NCI-H524 treated with DMSO at 0.1 percent for 48 hours (cell line): ENCODE measurements around the gene COIL.

ENCODE experiments used
- DNase-seq: peaks from one replicate; lab custom pipeline; 2025; lab: John Stamatoyannopoulos, UW

Gene COIL

GRCh38 chr17:56935461-56935860, 25.4 kb downstream of the COIL start:
- no peak for DNase-seq

DNA sequence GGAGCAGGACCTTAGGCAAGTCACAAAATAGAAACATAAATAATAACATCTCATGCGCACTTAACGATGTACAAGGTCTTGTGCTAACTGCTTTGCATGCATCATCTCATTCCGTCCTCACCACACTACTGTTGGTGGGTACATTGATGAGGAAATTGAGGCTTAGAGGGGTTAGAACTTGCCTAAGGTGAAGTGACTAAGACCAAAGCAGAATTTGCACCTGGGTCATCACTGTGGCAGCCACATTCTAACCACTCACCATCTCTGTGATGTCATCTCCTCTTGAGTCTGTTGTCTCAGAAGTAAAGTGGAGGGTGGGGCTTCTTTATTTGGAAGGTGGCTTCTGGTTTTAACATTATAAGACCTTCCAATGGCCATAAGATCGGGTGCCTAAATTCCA, 26.6 kb downstream of the COIL start:
- DNase-seq = no peak

GRCh38 chr17:56933868-56934267, 27.0 kb downstream of the COIL start:
- DNase-seq = no peak

- no peak for DNase-seq
Observed at GRCh38 chr17:56933151-56933745, 27.6 kb downstream of the COIL start.

DNA sequence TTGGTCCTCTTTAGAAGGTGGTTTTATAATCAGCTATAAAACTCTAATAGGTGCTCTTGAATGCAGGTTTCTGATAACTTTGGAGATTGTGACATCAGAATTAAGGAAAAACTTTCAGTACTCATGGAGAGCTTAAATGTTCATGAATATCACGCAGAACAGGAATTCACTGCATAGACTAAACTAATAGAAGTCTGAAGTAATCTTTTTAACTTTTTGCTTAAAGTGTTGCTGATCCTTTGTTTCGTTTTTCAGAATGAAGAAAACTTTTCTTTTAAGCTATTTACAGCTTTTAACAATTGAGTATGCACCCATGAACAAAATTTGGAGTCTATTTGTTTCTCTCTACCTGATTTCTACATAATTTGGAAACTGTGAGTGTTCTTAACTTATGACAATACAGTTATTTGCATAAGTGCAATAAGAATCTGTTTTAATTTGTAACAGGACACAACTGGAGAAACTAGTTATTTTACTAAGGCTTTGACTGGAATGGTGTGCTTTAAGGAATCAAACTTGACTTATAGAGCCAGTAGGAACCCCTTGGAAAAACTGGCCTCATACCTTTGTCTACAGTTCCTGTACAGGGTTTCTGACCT, 30.0 kb downstream of the COIL start:
- DNase-seq = no peak

GRCh38 chr17:56929362-56929969, 31.4 kb downstream of the COIL start:
- DNase-seq = no peak

DNA sequence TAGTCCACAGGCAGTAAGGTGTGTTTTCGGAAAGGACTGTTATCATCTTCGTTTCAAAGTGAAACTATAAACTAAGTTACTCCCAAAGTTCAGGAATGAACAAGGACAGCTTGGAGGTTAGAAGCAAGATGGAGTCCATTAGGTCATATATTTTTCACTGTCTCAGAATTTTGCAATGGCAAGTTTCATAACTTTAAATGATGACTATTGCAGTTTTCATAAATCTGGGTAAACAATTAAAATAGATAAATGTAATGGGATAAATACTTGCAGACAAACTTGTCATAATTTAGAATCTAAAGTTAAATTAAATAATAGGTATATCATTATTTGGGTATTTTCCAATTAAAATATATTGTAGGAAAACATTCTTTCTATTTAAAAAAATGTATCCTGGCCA, 32.3 kb downstream of the COIL start:
- DNase-seq = no peak

- no peak for DNase-seq
Observed at GRCh38 chr17:56926704-56927103, 34.1 kb downstream of the COIL start.

GRCh38 chr17:56926270-56926669, 34.6 kb downstream of the COIL start:
- DNase-seq = no peak

DNA sequence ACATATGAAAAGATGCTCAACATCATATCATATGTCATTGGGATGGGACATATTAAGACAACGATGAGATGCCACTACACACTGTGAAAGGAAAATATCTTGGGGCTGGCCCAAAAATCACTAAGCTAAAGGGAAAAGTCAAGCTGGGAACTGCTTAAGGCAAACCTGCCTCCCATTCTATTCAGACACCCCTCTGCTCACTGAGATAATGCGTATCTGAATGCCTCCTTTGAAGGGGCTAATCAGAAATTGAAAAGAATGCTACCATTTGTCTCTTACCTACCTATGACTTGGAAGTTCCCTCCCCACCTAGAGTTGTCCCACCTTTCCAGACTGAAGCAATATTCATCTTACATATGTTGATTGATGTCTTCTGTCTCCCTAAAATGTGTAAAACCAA, 35.8 kb downstream of the COIL start:
- DNase-seq = no peak

GRCh38 chr17:56919717-56920116, 41.1 kb downstream of the COIL start:
- no peak for DNase-seq

DNA sequence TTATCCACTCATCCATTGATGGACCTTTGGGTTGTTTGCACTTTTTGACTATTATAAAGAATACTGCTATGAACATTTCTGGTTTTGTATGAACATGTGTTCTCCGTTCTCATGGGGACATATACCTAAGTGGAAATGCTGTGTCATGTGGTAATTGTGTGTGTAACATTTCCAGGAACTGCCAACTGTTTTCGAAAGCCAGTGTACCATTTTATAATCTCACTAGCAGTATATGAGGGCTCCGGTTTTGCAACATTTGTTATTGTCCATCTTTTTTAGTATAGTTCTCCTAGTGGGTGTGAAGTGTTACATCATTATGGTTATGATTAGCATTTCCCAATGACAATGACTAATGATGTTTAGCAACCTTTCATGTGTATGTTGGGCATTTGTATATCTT, 41.9 kb downstream of the COIL start:
- DNase-seq = no peak

GRCh38 chr17:56917559-56918296, 43.1 kb downstream of the COIL start:
- DNase-seq = no peak

DNA sequence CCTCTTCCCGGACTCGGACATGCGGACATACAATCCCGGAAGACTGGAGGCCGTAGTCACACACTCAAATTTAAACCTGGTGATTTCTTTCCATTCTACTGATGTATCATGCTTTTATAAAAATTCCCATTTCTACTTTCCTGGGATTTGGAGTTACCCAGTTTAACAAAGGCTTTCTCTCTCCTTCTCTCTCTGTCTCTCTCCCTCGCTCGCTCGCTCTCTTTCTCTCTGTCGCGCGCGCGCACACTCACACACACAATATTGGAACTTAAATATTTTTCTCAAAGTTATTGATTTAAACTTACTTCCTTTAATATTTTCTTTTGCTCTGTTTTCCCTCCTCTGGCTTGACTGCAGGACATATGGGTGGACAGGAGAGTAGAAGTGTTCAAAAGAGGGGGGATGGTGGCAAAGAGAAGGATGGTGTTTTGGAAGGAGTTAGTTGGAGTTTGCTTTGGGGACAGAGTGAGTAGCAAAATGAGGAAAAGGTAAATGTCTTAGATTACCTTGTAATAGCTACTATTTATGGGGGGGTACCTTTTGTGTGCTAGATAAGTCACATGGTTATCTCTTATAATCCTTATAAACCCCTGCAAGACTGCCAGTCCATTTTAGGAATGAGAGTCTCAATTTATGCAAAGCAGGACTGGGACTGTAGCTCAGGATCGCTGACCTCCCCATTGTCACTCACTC, 46.1 kb downstream of the COIL start:
- no peak for DNase-seq

GRCh38 chr17:56913867-56914580, 46.8 kb downstream of the COIL start, which contains the start of gene TRIM25:
TRIM25 (minus strand) TSS chr17:56914049; CDS start chr17:56913988, 61 bp downstream.
- peak; percentile 38 for DNase-seq

DNA sequence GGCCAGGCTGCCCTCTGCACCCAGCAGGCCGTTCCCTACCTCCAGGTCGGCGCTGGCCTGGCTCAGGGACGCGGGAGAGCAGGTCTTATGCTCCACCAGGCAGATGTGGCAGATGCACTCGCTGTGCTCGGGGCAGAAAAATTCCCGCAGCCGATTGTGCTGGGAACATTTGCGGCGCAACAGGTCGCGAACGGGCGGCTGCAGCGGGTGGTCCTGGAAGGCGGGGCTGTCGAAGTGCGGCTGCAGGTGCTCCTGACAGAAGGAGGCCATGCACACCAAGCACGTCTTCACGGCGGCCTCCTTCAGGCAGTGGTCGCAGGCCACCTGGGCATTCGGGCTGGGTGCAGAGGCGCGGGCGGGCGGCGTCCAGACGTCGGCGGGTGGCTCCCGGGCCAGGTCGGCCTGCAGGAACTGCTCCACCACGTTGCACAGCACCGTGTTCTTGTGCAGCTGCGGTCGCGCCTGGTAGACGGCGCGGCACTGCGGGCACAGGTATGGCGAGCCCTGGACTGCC, 47.4 kb downstream of the COIL start:
- no peak for DNase-seq

- no peak for DNase-seq
Observed at GRCh38 chr17:56913000-56913311, 47.9 kb downstream of the COIL start.

DNA sequence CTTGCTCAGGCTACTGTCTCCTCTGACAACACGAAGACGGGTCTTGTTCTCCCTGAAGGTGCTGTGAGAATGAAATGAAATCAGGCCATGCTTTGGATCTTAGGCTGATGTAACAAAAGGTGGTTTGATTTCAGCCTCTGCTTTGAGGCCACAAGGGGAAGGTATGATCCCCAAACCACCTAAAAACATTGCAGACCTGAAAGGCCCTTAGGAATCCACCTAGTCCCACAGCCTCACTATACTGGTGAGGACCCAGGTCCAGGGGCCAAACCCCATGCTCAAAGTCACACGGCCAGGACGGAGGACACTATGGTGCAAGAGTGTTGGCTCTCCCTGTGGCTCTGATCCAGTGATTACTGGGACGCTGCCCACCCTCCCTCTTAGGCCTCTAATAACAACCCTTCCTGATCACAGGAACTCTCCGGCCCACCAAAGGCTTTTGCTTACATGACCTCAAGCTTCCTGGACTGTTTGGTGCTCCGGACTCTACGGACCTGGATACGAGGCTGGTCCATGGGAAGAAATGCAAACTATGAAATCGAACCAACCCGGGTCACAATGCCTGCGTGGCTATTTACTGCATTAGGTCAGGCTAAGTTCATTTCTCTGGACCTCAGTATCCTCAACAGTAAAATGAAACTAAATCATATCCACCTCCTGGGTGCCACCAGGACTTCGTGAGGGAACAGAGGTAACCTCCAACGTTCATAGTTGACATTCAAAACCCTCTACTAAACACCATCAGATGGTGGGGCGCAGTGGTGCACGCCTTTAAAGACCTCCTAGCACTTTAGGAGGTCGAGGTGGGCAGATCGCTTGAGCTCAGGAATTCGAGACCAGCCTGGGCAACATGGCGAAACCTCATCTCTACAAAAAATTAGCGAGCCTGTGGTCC, 48.5 kb downstream of the COIL start:
- no peak for DNase-seq

- DNase-seq = no peak
Observed at GRCh38 chr17:56910509-56911235, 50.2 kb downstream of the COIL start.
